C4-2B (cell line): Measurements from ENCODE around the gene ACTR3.

ENCODE experiments used
- H3K27ac ChIP-seq: fragments of 450-650 bp; 2 replicates; pipeline ENCODE4 v1.5.1; 2017
- CTCF ChIP-seq: fragments of 450-650 bp; conservative IDR thresholded peaks from 2 replicates; pipeline ENCODE4 v1.5.1; 2017; ENCODE audit warnings: mild to moderate bottlenecking
- ZFX ChIP-seq: fragments of 450-650 bp; IDR thresholded peaks from 2 replicates; pipeline ENCODE4 v1.6.1; 2017

The ACTR3 gene

GRCh38 chr2:113861740-113862139, 28.1 kb upstream of the ACTR3 start:
- no peak for TF ChIP-seq ZFX
- TF ChIP-seq CTCF: no peak
- no peak overlapping the region for H3K27ac ChIP-seq

GRCh38 chr2:113863144-113863543, 26.7 kb upstream of the ACTR3 start:
- H3K27ac ChIP-seq: no peak overlapping the region
- no peak for TF ChIP-seq CTCF
- TF ChIP-seq ZFX: no peak

GRCh38 chr2:113867571-113867970, 22.3 kb upstream of the ACTR3 start:
- TF ChIP-seq ZFX (no peak), CTCF (no peak)
- H3K27ac ChIP-seq: no peak overlapping the region

- TF ChIP-seq ZFX (no peak), CTCF (no peak)
- no peak overlapping the region for H3K27ac ChIP-seq
These were observed 20.6 kb upstream of the ACTR3 start for GRCh38 chr2:113869253-113869652.

GRCh38 chr2:113872201-113872600, 17.7 kb upstream of the ACTR3 start:
- no peak overlapping the region for H3K27ac ChIP-seq
- TF ChIP-seq ZFX (no peak), CTCF (no peak)

- TF ChIP-seq ZFX: no peak
- no peak for TF ChIP-seq CTCF
- no peak overlapping the region for H3K27ac ChIP-seq
These were observed 16.0 kb upstream of the ACTR3 start for GRCh38 chr2:113873867-113874266.

GRCh38 chr2:113875135-113875534, 14.8 kb upstream of the ACTR3 start:
- H3K27ac ChIP-seq: no peak overlapping the region
- TF ChIP-seq CTCF: no peak
- no peak for TF ChIP-seq ZFX
